GM18868 (cell line): ENCODE data around the gene SPIRE1.
A peak's percentile ranks its signal among the peaks of the same experiment; 100 is the strongest.

Experiments used
- ATAC-seq: cut with Tn5 transposase; IDR thresholded peaks from one replicate; pipeline ENCODE4 v1.9.1; 2021; ENCODE audit warnings: mild to moderate bottlenecking, moderate library complexity; ENCODE audit not compliant: unreplicated experiment

The SPIRE1 gene

DNA sequence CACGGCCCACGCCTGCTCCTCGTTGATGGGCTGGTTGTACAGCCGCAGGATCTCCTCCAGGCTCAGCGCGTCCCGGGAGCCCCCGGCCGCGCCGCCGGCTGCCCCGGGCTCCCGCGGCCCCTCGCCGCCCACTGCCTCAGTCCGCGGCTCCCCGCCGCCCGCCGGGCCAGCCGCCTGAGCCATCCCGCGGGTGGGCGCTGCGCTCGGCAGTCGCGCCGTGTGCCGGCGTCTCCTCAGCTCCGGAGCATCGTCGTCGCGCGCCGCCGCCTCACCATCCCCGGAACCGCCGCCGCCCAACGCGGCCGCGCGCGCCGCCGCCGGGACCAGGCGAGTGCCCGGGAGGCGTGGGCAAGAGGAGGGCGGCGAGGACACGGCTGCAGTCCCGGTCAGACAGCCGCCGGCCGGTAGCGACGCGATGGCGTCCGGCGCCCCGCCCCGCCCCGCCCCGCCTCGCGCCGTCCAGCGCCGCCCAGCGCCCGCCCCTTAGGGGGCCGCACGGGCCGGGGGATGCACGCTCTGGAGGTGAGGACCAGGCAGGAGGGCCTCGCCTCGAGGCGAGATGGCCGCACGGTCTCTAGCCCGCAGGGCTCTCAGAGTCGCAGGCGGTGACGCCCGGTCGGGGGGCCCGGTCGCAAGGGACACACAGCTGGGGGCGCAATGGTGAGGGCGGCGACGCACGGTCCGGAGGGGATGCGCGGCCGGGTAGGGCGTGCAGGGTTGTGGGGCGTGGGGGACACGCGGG, at the start of gene SPIRE1:
Gene SPIRE1 (minus strand): TSS at position 424 of the 742 bp plus-strand sequence. CDS start 241 bp downstream, at position 183.
- ATAC-seq: peak; percentile 73

DNA sequence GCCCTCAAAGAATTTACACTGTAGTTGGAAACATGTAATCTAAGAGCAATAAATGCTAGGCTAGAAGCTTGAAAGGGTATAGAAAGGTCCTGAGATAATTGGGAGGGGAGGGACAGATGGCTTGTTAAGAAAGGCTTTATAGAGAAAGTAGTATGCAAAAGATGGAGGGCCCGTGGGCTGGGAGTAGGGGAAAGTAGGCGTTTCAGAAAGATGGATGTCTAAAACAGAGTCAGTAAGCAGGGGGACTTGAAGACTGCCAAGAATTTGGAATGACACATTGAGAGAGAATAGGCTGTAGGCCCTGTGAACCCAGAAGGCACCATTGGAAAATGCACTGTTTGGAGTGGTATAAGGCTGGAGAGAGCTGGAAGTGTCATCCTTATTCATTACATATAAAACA, 45.8 kb upstream of the SPIRE1 start:
- ATAC-seq: no peak

DNA sequence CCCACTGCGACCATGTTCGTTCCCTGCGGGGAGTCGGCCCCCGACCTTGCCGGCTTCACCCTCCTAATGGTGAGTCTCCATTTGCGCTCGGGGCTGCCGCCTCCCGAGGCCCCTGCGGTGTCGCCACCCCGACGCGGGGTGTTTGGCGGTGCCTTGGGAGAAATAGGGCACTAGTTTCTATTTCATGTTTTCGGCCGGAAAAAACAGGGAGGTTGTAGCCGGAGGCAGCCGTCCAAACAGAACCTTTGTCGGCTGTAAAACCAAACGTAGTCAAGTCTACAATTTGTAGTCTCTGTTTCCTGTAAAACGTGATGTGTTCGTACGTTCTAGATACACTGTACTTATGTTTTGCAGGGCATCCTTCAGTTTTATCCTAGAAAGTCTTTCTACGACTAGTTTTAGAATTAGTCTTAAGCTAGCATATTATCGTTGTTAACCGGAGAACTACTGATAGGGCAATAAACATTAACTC, 45.2 kb upstream of the SPIRE1 start:
- ATAC-seq: peak; percentile 38

DNA sequence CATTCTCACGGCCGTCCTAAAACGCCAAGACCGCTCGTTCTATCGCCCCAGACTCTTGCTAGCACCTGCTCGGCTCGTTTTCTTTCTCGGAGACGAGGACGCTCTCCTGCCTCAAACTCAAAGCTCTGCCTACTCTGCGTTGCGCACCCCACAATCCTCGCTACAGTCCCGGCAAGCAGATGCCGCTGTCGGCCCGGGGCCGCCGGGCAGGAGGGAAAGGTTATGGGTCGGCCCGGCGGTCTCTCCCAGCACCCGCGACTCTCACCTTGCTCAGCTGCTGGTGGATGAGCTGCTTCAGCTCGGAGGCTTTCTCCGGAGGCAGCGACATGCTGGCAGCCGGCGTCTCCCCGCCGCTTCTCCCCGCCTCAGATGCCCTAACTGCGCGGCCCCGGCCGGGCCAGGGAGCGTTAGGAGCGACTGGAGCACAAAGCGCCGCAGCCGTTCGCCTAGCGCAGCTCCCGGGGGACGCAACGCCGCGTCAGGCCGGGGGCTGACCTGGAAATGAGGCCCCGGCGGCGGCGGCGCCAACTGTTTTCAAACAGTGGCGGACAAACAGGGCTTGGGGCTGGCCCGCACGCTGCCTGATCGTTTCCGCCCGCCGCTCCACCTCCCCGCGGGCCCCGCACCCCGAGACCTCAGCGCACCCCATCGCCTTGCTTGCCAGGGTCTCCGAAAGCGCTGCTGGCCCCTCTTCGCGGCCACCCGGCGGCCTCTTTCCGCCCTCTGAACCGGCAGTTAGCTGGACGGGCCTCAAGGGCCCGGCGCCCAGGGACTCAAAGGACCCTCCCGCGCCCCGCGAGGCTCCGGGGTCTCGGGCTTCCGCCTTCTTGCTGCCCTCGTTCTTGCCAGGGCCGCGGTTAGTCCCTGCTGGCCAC, 44.6 kb upstream of the SPIRE1 start, which contains the start of the genes CEP76 and PSMG2:
Gene CEP76 (minus strand): TSS at position 503 of the 875 bp plus-strand sequence. CDS start 175 bp downstream, at position 328.
Gene PSMG2 (plus strand): TSS at position 822 of the 875 bp plus-strand sequence. CDS start 66 bp downstream, outside the sequence.
- peak; percentile 83 for ATAC-seq

DNA sequence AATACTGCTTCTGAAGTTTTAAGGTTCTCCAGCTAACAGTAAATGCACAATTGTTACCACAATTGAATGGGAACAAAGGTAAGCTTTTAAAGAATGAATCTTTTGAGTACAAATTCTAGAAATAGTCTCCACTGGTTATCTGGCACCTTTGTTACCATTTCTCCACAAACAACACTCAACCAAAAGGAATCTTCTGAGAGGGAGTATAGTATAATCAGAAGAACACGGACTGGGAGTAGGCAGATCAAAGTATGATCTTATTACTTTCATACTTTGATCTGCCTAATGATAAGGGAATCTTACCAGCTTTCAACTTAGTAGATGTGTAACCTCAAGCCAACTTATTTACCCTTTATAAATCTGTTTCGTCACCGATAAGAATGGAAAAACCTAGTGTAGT, 43.3 kb upstream of the SPIRE1 start:
- no peak for ATAC-seq

DNA sequence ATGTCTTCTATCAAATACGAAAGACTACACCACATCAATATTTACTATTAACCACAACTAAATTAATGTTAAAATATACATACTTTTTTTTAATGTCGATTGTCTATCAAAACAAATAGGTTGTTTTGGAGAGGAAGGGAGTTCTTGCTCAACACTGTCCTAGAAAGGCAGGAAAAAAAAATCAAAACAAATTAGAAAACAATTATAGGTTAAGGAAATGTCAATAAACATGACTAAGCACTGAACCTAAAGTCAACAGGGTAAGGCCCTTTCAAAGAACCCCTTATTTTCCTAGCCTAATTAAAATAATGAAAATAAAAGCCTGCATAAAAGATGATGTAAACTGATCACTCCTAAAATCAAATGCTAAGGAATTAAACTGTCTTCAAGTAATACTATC, 41.8 kb upstream of the SPIRE1 start:
- ATAC-seq: no peak

DNA sequence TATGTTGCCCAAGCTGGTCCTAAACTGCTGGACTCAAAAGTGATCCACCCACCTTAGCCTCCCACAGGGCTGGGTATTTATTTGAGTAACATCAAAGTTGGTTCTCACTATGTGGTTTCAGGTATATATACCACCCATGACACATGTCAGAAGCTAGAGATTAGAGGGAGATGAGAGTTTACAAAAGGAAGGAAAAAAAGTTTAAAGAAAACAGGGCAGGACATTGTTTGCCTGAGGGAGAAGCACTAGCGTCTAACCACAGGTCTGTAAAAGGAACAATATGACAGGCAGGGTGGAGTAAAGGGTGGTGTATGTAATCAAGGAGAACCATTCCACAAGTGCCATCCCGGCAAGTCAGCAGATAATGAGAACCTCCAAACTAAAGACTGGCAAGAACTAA, 36.1 kb upstream of the SPIRE1 start:
- ATAC-seq: no peak

DNA sequence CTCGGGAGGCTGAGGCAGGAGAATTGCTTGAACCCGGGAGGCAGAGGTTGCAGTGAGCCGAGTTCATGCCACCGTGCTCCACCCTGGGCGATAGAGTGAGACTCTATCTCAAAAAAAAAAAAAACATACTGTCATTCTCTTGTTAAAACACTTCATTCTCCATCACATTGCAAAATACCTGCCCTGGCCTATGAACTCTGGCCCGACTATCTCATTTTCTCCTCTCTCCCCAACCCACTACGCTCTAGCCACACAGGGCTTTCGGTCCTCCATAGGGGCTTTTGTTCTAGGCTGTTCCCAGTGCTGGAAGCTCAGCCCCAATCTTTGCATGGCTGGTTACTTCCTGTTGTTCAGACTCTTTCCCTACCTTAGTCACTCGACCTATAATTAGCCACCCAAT, 34.3 kb upstream of the SPIRE1 start:
- ATAC-seq: no peak

DNA sequence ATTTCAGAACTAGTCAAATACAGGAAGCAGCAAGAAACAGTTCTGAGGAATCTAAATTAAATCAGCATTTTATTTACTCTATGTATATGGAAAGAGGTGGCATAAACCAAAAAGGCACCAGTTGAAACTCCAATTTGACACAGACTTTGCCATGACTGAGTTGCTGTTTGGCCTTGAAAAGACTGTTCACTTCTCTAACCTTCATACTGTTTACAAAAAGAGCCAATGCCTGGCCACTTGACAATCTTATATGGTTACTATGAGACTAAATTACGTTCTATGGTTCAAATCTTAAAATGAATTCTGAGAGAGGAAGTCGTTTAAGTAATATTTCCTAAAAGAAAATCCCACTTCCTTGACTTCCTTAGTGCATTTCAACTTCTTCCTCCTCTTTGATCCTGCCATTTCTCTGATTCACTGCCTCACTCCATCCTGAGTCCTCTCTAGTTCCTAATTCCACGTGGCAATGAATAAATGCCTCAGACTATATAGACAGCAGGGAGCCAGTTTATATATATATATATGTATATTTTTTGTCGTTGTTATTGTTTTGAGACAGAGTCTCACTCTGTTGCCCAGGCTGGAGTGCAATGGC, 31.4 kb upstream of the SPIRE1 start:
- ATAC-seq: no peak

DNA sequence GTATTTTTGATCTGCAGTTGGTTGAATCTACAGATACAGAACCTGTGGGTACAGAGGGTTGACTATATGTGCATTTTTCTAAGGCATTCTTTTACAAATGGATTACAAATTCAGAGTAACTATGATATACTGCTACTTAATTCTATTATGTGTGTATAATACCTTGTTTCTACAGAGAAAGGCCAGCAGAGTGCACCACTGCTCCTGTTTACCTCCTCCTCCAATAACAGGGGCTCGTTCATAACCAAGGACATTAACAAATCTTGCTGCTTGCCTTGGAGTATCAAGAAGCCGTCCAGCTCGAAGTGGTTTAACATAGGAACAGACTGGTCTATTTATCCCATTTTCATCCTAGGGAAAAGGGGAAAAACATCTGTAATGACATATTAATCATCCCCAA, 28.2 kb upstream of the SPIRE1 start:
- ATAC-seq: no peak

DNA sequence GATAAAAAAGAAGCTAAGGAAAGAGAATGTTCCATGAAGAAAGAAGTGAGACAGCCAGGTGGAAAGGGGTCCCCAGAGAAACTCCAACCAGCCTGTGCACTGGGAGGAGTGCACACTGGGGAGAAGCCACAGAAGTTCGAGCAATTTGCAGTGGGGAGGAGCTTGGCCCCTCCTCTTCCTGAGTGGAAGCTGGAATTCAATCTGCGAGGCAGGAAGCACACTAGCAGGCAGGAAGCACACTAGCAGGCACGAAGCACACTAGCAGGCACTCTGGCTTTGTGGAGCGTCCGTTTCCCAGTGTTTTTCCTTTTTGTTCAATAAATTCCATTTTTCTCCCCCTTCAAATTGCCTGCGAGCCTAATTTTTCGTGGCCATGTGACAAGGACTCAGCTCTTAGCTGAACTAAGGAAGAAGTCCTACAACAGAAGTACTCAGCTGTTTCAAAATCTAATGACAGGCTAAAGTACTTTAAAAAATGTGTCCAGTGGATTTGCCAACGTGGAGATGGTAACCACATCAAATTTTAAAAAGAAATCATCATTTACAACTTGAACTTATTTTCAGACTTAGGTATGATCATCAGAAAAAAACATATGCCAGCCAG, 21.4 kb upstream of the SPIRE1 start:
- ATAC-seq: no peak

DNA sequence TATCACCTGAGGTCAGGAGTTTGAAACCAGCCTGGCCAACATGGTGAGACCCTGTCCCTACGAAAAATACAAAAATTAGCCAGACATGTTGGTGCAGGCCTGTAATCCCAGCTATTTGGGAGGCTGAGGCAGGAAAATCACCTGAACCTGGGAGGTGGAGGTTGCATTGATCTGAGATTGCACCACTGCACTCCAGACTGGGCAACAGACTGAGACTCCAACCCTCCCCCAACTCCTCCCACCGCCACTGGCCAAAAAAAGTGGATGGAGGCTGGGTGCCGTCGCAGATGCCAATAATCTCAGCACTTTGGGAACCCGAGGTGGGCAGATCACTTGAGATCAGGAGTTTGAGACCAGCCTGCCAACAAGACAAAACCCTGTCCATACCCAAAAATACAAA, 10.1 kb upstream of the SPIRE1 start:
- ATAC-seq: no peak

DNA sequence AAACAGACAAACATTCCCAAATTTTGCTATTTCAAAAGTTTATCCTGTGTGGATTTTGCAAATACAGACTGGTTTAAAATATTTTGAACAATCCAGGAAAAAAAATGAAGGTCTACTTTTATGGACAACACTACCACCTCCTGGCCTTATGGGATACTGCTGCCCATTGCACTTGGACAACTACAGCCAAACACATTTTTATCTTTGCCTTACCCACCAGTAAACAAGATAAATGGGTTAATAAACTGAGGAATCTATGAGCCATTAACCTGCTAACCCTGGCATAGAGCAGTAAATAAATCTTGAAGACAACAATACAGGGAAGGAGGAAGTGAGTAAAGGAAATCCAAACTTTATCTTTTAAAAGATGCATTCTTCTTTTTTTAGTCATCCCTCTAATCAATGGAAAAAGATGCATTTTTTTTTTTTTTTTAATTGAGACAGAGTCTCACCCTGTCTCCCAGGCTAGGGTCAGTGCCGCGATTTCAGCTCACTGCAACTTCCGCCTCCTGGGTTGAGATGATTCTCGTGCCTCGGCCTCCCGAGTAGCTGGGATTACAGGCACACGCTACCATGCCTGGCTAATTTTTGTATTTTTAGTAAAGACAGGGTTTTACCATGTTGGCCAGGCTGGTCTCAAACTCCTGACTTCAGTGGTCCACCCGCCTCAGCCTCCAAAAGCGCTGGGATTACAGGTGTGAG, 2.1 kb upstream of the SPIRE1 start:
- no peak for ATAC-seq

DNA sequence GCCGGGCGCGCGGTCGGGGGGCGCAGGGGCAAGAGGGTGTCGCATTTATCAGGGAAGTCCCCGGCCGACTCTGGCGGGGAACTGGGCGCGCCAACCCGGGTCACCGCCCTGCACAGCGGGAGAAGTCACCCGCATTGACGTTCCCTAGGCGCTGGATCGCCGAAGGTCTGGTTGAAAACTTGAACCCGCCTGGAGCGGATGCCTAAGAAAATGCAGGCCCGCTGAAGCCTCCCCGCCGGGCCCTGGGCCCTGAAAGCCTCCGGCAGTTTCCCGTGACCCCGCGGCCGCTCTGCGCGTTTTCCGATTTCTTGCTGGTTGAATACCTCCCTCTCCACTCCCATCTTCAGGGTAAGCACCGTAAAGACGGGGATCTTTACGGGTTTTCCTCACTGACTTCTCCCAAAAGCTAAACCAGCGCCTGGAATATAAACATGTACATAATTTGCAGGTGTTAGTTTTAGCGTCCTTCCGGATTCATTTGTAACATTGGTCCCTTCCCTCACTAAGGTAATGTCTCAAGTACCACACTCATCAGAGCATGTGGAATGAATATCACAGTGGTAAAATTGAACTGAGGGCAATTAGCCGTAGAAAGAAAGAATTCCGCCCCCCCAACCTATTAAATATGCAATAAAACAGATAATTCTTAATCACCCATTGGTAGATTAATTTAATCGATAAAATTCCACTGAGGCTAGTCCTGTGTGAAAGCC, 675 bp upstream of the SPIRE1 start:
- peak; percentile 19 for ATAC-seq

DNA sequence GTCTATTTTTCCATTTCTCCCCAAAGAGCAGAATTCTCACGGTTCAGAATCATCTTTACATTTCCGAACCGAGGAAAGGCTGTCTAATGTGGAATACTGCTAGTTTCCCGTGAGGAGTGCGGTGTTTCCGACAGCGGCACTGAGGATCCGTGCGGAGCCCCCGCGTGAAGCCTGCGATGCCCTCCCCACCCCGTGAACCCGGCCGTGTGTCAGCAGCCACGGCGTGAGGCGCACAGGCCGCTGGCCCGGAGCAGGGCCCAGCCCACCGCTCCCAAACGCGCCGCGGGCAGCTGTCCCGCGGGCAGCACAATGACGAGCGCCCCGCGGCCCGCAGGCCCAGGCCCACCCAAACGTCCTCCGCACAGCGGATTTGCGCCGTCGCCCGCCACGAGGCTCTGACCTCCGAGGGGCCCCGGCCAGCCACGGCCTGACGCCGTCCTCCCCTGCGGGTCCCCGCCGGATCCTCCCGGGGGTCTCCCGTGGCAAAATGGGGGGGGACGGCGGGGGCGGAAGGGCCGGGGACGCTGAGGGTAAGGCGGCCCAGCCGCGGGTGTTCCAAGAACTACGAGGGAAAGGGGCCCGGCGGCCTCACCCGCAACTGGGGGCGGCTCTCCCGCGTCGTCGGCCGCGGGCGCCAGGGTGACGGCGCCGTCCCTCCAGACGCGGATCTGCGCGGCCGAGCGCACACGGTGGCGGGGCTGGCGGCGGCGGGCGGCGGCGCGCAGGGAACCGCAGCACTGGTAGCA, 796 bp downstream of the SPIRE1 start:
- ATAC-seq: peak; percentile 43

DNA sequence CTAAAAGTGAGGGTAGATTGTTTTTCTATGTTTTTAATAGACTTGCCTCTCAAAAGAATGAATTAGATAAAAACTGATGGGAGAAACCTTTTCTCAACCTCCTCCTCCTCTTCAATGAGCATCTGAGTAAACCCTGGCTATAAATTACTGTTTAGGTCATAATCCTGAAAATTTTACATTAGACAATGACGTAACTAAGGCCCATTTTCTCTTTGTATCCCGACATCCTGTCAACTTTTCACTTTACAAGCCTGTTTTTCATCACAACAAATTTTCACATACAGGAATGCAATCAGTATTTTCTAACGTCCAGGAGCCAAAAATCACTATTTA, 1.3 kb downstream of the SPIRE1 start:
- ATAC-seq: no peak

DNA sequence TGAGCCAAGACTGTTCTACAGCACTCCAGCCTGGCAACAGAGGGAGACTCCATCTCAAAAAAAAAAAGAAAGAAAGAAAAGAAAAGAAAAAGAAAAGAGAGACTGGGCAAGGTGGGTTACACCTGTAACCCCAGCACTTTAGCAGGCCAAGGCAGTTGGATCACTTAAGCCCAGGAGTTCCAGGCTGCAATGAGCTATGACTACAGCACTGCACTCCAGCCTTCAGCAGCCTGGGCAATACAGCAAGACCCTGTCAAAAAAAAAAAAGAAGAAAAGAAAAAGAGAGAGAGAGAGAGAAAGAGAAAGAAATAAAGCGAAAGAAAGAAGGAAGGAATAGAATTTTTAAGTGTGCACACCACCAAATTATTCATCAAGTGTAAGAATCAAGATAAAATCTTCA, 2.9 kb downstream of the SPIRE1 start:
- ATAC-seq: no peak

DNA sequence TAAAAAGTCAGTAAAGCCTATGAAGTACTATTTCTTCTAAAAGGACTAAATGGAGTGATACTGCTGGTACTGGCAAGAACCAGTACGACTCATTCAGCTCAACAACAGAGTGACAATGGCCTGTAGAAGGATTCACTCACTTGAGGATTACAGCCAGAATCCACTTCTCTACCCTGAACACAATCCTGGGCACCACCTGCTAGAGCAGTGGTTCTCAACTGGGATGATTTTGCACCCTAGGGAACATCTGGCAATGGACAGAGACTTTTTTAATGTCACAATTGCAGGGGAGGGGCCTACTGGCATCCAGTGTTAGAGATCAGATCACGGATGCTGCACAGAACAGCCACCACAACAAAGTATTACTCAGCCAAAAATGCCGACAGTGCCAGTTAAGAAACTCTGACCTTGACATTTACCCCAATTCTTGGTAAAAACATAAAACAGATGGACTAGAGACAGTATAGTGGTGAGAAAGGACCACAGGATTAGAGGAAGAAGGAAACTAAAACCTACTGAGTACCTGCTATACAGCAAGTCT, 5.0 kb downstream of the SPIRE1 start:
- no peak for ATAC-seq

DNA sequence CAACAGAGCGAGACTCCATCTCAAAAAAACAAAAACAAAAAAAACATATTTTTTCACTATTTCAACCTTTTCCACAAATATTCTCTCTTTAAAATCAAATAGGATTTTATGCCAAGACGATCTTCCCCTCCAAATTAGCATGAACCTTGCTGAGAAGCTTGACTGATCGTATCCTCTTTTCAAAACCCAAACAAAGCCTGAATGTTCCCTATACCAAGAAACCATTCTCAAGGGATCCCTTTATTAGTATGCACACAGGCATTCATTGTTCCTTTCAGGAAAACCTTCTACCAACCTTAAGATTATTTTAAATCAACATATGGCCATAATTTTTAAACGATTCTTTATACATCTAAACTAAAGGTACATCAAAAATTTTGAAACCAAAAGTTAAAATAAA, 6.3 kb downstream of the SPIRE1 start:
- no peak for ATAC-seq
